DND-41 (cell line): Measurements from ENCODE around the gene CHERP.

Experiments used
- ATAC-seq: fragments of 200-7000 bp; cut with Tn5 transposase; 3 replicates; pipeline ENCODE4 v1.9.1; 2021; ENCODE audit warnings: low read depth; ENCODE audit not compliant: insufficient read depth
- DNase-seq: peaks from one replicate; pipeline ENCODE4 v3.0.0-alpha.2; 2020
- H2AFZ ChIP-seq: 2 replicates; pipeline ENCODE4 v1.6.0; 2012; ENCODE audit warnings: low read depth, low read length
- H3K27ac ChIP-seq: 2 replicates; pipeline ENCODE4 v1.5.1; 2012; ENCODE audit warnings: low read length, inconsistent platforms
- H3K27me3 ChIP-seq: fragments of 200-600 bp; sonication (generic); 2 replicates; pipeline ENCODE4 v1.6.0; 2012; ENCODE audit warnings: low read length, mild to moderate bottlenecking, inconsistent platforms; ENCODE audit not compliant: insufficient read depth, poor library complexity
- H3K36me3 ChIP-seq: 2 replicates; pipeline ENCODE4 v1.5.1; 2012; ENCODE audit warnings: low read length, inconsistent platforms; ENCODE audit not compliant: insufficient read depth
- H3K4me1 ChIP-seq: 2 replicates; pipeline ENCODE4 v1.5.1; 2012; ENCODE audit warnings: mild to moderate bottlenecking, low read length; ENCODE audit not compliant: insufficient read depth
- H3K4me2 ChIP-seq: 2 replicates; pipeline ENCODE4 v1.6.0; 2012; ENCODE audit warnings: mild to moderate bottlenecking, moderate library complexity, low read length, inconsistent platforms; ENCODE audit not compliant: insufficient read depth
- H3K4me3 ChIP-seq, 2 experiments: fragments of 200-600 bp in 1 of 2; shearing (Covaris generic) in 1 of 2; 2 replicates each; pipeline ENCODE4 v1.5.1; 2012 to 2016; ENCODE audit warnings: inconsistent platforms in 2 of 2, low read length in 2 of 2, mild to moderate bottlenecking in 2 of 2, low read depth in 1 of 2, moderate library complexity in 1 of 2
- H3K79me2 ChIP-seq: 2 replicates; pipeline ENCODE4 v1.6.0; 2012; ENCODE audit warnings: low read length, inconsistent platforms; ENCODE audit not compliant: insufficient read depth
- H3K9ac ChIP-seq: 2 replicates; pipeline ENCODE4 v1.6.0; 2012; ENCODE audit warnings: low read depth, mild to moderate bottlenecking, inconsistent platforms, low read length, moderate library complexity
- H3K9me3 ChIP-seq: 2 replicates; pipeline ENCODE4 v1.5.1; 2012; ENCODE audit warnings: low read length, moderate library complexity, mild to moderate bottlenecking, inconsistent platforms; ENCODE audit not compliant: insufficient read depth, severe bottlenecking
- H4K20me1 ChIP-seq: 2 replicates; pipeline ENCODE4 v1.6.0; 2012; ENCODE audit warnings: low read length; ENCODE audit not compliant: insufficient read depth
- CTCF ChIP-seq: IDR thresholded peaks from 2 replicates; pipeline ENCODE4 v1.5.1; 2012; ENCODE audit warnings: borderline replicate concordance, low read length, moderate library complexity, mild to moderate bottlenecking; ENCODE audit not compliant: poor library complexity, severe bottlenecking; ENCODE audit errors: extremely low read depth
- EZH2 ChIP-seq: IDR thresholded peaks from 3 replicates; pipeline ENCODE4 v1.6.1; 2012; ENCODE audit warnings: borderline replicate concordance, low read depth, mild to moderate bottlenecking, moderate library complexity, low read length, inconsistent platforms; ENCODE audit not compliant: severe bottlenecking

The CHERP gene

GRCh38 chr19:16542045-16542909 is at the start of gene CHERP:
CHERP (minus strand) TSS chr19:16542437; CDS start chr19:16542378, 59 bp downstream.
- peak; percentile 94 for DNase-seq
- Histone ChIP-seq H2AFZ (peak within 1 kb of the TSS; percentile 82), H3K27ac (peak within 1 kb of the TSS; percentile 93), H3K27me3 (no peaks in the 10 kb centered on the region), H3K4me1 (peaks cover 47% of the 10 kb centered on the region), H4K20me1 (peaks cover 40% of the 10 kb centered on the region), H3K36me3 (peaks cover 42% of the 10 kb centered on the region), H3K4me3 (peak within 1 kb of the TSS; percentile 85 to 97), H3K9ac (peak within 1 kb of the TSS; percentile 86), H3K4me2 (peak within 1 kb of the TSS; percentile 74), H3K9me3 (no peaks in the 10 kb centered on the region), H3K79me2 (peaks cover 75% of the 10 kb centered on the region)
- peak; percentile 81 for ATAC-seq
- TF ChIP-seq CTCF, result no peak
- no peak for TF ChIP-seq EZH2

GRCh38 chr19:16590876-16591802 is 48.9 kb upstream of the CHERP start:
- ATAC-seq (no peak), DNase-seq (no peak)
- no peak for TF ChIP-seq CTCF
- no peak for TF ChIP-seq EZH2
- Histone ChIP-seq H4K20me1 (peaks cover 89% of the 10 kb centered on the region), H3K27ac (no peak overlapping the region), H3K36me3 (no peaks in the 10 kb centered on the region), H3K4me1 (peaks cover 71% of the 10 kb centered on the region), H3K27me3 (no peaks in the 10 kb centered on the region), H3K79me2 (peaks cover 95% of the 10 kb centered on the region), H2AFZ (no peak overlapping the region), H3K4me2 (no peak overlapping the region), H3K4me3 (no peak overlapping the region), H3K9ac (no peak overlapping the region), H3K9me3 (no peaks in the 10 kb centered on the region)

- no peak overlapping the region for H2AFZ ChIP-seq
- H3K27me3 ChIP-seq, result no peaks in the 10 kb centered on the region
- peaks cover 95% of the 10 kb centered on the region for H3K79me2 ChIP-seq
- no peak overlapping the region for H3K4me3 ChIP-seq
- TF ChIP-seq EZH2 (no peak), CTCF (no peak)
- no peak for ATAC-seq
- H3K27ac ChIP-seq, result peak overlapping the region; percentile 43
- DNase-seq, result peak; percentile 21
- H3K4me2 ChIP-seq, result no peak overlapping the region
- peaks cover 77% of the 10 kb centered on the region for H3K4me1 ChIP-seq
- peaks cover 86% of the 10 kb centered on the region for H4K20me1 ChIP-seq
- no peaks in the 10 kb centered on the region for H3K36me3 ChIP-seq
- H3K9me3 ChIP-seq, result no peaks in the 10 kb centered on the region
- no peak overlapping the region for H3K9ac ChIP-seq
Observed at GRCh38 chr19:16589917-16590316, 47.7 kb upstream of the CHERP start.
